HG02763 (cell line): ENCODE results near the gene DNAJC12.
A peak's percentile ranks its signal among the peaks of the same experiment; 100 is the strongest.
"Not testable (repeated sequence)": the region's sequence is repeated elsewhere in the genome, so short reads cannot be mapped to it uniquely, and the experiment has no call there.

Source experiments
- ATAC-seq: cut with Tn5 transposase; IDR thresholded peaks from one replicate; pipeline ENCODE4 v1.9.1; 2021; ENCODE audit warnings: mild to moderate bottlenecking, moderate library complexity; ENCODE audit not compliant: unreplicated experiment

Gene DNAJC12

GRCh38 chr10:67841737-67842136 is 3.7 kb upstream of the DNAJC12 start:
- ATAC-seq = no peak

DNA sequence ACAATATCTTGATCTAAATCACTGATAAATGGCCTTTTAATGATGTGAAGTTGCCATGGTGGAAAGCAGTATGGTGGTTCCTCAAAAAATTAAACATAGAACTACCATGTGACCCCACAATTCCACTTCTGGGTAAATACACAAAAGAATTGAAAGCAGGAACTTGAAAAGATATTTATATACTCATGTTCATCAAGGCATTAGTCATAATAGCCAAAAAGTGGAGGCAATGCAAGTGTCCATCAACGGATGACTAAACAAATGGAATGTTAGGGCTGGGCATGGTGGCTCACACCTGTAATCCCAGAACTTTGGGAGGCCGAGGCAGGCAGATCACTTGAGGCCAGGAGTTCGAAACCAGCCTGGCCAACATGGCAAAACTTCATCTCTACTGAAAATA is 2.0 kb upstream of the DNAJC12 start:
- no peak for ATAC-seq

GRCh38 chr10:67839511-67839910 is 1.5 kb upstream of the DNAJC12 start:
- ATAC-seq = not testable (repeated sequence)

GRCh38 chr10:67836972-67837371 is 1.0 kb downstream of the DNAJC12 start:
- ATAC-seq = no peak

- ATAC-seq = no peak
Observed at GRCh38 chr10:67836488-67836887, 1.5 kb downstream of the DNAJC12 start.

- ATAC-seq = not testable (repeated sequence)
Observed at GRCh38 chr10:67835541-67836394, 2.2 kb downstream of the DNAJC12 start.

DNA sequence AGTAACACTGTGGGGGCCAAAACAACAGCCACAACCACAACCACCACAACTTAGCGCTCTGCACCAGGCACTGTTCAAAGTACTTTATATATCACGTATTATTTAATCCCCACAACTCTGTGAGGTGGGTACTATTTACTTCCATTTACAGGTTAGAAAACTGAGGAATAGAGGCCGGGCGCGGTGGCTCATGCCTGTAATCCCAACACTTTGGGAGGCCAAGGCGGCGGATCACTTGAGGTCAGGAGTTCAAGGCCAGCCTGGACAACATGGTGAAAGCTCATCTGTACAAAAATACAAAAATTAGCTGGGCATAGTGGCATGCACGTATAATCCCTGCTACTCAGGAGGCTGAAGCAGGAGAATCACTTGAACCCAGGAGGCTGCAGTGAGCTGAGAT is 3.6 kb downstream of the DNAJC12 start:
- no peak for ATAC-seq

DNA sequence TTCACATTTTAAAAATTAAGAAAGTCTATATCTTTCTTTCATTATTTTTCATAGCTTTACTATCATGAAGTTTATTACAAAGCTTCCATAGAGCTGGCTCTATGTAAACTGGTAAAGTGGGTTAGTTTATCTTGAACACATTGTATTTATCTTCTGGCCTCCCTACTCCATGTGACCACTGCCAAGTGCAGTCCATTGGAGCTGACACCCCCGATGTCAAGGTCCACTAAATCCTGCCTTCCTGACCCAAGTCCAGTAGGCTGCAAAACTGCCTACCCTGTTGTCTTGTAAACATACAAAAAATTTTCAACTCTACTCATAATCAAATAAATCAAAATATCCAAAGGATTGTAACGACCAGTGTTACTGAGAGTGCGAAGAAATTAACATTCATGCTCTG is 10.2 kb downstream of the DNAJC12 start:
- ATAC-seq = no peak

DNA sequence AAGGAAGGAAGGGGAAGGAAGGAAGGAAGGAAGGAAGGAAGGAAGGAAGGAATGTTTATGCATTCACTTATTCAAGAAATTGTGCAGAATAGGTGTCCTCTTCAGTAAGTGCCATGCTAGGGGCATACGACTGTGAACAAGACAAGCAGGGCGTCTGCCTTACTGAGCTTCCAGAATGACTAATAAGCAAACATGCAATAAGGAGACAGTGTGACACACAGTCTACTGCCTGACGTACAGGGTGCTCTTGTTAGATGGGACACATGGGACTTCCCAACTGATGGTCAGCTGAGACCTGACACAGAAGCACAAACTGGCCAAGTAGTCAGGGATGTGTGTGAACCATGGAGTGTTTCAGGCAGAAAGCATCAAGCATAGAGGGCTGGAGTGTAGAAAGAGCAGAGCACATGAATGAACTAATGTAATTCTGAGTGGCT is 18.2 kb downstream of the DNAJC12 start:
- ATAC-seq = peak; percentile 66

GRCh38 chr10:67818323-67818722 is 19.7 kb downstream of the DNAJC12 start:
- no peak for ATAC-seq

- ATAC-seq = no peak
Observed at GRCh38 chr10:67816719-67817118, 21.3 kb downstream of the DNAJC12 start.

DNA sequence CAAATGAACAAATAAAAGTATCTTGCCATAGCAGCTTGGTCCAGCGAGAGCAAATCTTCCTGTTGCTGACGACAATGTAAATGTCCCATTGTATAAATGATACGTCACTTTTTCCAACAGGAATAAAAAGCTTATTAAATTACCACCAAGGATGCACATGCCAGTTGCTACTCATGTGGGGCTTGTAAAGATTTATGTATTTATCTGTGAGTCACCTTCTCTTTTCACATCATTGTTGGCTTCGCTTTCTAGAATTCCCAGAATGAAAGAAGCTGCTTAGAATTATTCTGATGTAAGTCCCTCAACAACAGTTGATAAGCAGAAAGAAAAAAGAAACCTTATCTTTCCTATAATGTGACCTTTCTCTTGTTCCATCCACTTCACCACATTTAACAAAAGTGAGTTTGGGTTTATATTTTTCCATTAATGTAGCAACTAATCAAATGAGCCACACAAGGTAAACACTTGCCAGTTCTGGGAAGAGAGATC is 22.4 kb downstream of the DNAJC12 start:
- ATAC-seq = no peak

DNA sequence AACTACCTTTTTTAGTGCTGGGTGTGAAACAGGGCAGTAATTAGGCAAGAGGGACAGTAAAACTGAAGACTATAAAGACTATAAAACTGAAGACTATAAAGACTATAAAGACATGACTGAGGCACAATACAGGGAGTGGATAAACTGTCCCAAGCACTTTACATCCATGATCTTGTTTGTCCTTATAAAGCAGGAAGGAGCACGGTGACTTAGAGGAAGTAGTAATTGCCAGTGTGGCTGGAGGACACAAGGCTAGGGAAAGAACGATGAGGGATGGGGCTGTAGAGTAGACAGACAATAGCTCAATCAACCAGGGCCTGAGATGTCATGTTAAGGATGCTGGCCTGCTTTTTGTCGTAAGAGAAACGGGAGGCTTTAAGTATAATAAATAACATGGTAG is 26.0 kb downstream of the DNAJC12 start:
- no peak for ATAC-seq

- ATAC-seq = no peak
Observed at GRCh38 chr10:67809107-67809506, 28.9 kb downstream of the DNAJC12 start.

DNA sequence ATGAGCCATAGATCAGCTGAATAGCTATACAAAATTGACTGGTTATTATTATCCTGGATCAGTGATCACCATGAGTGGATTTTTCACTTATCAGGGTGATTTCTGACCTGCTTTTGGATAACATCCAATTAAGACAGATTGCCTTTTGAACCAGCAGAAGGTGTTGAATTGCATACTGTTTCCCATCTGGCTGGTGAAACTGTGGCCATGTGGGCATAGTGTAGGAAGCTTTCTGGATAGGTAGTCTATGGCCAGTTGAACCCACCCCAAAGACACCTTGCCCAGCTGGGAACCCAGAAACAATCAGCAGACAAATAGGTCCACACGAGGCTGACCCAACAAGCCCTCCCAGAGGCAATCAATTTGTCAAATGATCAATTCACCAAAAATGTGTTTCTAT is 29.3 kb downstream of the DNAJC12 start:
- no peak for ATAC-seq

DNA sequence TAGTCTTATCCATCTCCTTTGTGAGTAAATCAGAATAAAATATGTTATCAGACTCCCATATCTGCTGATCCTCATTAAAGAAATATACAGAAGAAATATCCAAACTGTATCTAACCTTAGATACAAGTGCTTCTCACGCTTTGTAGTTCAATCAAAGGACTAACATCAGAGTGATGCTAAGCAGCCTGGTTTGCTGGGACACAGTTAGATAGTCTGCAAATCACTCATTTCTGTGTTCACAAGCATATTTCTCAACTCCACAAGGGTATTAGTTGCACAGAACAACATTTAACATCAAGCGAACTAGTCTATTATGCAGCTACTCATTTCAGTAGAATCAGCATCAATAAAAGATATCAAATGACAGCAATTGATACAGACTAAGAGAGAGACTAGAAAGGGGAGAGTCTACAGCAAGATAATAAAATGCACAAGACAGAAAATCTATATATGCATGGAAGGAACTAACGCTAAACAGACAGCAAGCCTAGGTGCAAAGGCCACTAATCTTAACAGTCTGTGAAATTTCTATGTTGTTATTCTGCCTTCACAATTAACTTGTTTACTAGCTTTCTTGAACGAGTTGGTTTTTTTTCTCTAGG is 30.0 kb downstream of the DNAJC12 start:
- no peak for ATAC-seq

- no peak for ATAC-seq
Observed at GRCh38 chr10:67804395-67804678, 33.7 kb downstream of the DNAJC12 start.

- ATAC-seq = peak; percentile 79
Observed at GRCh38 chr10:67803588-67804394, 34.2 kb downstream of the DNAJC12 start.

GRCh38 chr10:67802767-67803538 is 35.0 kb downstream of the DNAJC12 start:
- ATAC-seq = peak; percentile 50

- ATAC-seq = no peak
Observed at GRCh38 chr10:67801118-67801517, 36.9 kb downstream of the DNAJC12 start.

DNA sequence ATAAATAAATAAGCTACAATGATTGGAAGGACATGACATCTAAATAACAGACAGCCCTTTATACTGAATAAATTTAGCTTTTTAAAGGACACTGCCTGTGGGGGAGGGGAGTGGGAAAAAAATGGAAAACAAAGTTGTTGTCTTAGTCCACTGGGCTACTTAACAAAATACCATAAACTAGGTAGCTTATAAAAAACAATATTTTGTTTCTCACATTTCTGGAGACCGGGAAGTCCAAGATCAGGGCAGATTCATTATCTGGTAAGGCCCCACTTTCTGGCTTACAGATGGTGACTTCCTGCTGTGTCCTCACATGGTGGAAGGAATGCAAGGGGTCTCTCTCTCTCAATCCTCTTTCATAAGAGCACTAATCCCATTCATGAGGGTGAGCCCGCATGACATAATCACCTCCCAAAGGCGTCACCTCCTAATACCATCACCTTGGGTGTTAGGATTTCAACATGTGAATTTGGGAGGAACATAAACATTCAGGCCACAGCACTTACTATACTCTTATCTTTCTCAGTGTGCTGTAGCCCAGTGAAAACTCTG is 43.0 kb downstream of the DNAJC12 start:
- ATAC-seq = no peak
